GM20000 (cell line): ENCODE data around the gene AKT3.

Experiments
- DNase-seq: peaks from one replicate; pipeline ENCODE4 v3.0.0; 2012; ENCODE audit warnings: low spot score
- TF ChIP-seq, protein P1 (sequence below): IDR thresholded peaks from 2 replicates; pipeline ENCODE4 v1.5.1; 2012; ENCODE audit warnings: mild to moderate bottlenecking, control low read depth; ENCODE audit errors: extremely low read depth, missing control alignments

Gene AKT3

DNA sequence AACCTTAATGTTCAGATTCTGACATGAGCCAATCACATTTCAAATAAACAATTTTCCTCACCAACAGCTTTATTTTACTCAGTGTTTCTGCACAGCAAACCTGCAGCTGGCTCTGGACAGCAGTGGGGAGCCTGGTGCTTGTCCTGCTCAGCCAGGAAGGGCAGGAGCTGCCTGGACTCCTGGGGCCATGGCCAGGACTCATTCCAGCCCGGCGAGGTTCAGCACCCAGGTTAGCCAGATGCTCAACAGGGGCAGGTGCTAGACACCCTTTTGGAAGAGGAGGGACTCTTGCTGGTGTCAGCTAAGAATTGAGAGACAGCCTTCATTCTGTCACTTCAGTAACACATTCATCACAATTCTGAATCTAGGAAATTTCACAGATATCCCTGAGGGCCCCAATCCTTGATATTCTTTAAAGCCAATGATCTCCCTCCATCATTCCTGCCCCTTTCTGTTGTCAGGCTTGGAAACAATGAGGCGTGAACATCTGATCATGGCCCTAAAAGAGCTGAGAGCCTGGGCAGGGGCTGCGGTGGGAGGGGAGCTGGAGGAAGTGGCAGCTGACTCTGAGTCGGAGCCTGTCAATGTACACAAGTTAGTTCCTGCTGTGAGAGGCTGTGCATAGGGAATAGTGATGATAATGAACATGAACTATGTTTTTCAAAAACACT lies 342.9 kb downstream of the AKT3 start:
- TF ChIP-seq, protein P1, sequence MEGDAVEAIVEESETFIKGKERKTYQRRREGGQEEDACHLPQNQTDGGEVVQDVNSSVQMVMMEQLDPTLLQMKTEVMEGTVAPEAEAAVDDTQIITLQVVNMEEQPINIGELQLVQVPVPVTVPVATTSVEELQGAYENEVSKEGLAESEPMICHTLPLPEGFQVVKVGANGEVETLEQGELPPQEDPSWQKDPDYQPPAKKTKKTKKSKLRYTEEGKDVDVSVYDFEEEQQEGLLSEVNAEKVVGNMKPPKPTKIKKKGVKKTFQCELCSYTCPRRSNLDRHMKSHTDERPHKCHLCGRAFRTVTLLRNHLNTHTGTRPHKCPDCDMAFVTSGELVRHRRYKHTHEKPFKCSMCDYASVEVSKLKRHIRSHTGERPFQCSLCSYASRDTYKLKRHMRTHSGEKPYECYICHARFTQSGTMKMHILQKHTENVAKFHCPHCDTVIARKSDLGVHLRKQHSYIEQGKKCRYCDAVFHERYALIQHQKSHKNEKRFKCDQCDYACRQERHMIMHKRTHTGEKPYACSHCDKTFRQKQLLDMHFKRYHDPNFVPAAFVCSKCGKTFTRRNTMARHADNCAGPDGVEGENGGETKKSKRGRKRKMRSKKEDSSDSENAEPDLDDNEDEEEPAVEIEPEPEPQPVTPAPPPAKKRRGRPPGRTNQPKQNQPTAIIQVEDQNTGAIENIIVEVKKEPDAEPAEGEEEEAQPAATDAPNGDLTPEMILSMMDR = no peak
- DNase-seq = no peak

DNA sequence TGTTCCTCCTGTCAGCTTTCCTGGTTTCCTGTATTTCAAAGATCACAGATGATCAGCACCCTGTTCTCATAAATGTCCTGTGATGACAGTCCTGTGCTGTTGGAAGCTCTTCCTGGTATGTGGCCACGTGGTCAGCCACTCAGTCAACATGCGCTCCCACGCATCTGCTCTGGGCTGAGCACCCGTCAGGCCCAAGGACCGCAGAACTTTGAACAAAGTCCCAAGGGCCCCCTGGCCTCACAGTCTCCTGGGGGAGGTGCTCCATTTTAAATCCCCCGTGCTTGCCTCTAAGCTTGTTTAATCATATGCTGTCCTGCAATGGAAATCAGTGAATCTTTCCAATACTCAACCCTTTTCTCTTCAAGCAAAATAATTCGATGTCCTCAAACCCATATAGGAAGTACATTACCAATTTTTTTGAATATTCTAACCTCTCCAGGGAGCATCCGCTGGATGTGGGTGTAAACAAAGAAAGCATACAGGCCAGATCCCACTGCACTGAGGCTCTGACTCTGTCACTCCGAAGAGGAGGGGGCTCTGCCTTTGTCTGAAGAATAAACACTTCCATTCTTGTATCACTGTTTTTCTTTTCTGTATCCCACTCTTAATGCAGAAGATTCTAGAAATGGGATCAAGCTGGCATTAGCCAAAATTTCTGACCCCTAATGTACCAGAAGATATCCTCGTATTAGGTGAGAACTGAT lies 343.9 kb downstream of the AKT3 start:
- peak; percentile 55 for DNase-seq
- TF ChIP-seq, protein P1 = no peak

DNA sequence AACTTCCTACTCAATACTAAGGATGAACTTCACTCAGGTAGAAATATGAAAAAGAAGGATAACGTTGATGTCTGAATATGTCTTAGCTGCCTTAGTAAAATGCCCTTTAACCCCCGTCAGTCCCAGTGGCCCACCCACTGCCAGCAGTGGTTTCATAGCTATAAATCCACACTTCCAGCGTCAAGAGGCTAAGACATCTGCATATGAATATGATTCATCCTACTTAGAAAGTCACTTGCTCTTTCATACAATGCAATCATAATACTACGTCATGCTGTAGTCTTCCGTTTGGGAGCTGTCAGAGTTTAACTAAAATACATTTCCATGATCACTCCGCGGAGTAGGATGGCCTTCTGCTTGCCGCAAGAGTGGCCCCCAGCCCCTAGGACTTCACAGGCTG lies 346.9 kb downstream of the AKT3 start:
- no peak for DNase-seq
- TF ChIP-seq, protein P1 = no peak

DNA sequence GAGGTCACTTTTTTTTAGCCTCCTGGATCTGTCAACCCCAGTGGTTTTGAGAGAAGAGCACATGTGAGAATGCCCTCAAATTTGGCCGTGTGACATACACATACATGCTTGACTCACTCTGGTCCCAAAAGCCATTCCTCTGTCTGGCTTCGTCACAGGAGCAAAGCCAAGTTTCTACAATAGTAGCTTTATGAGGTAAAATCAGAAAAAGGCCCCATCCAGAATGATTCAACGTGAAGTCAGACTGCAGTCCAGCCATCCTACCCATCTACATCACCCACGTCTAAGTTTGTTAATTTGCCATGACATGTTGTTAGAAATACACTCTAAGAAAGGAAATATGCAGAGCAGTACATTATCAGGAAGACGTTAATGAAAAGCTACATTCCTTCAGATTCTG lies 349.0 kb downstream of the AKT3 start:
- TF ChIP-seq, protein P1 = no peak
- no peak for DNase-seq

DNA sequence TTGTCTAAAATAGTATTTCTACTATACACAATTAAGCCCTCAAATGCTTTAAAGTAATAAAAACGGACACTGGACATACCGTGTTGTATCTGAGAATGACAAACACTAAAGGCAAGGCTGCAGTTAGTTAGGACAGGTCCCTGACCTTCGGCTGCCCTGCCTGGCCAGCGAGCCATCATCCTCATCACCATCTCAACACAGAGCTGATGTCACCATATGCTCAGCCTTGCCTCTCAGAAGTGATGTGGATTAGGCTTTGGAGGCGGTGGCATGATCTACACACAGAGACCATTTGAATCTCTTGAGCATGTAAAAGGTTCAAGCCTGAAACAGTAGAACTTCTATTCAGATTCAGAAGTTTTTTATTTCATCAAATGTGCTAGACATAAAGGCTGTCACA lies 349.5 kb downstream of the AKT3 start:
- no peak for DNase-seq
- TF ChIP-seq, protein P1 = no peak

DNA sequence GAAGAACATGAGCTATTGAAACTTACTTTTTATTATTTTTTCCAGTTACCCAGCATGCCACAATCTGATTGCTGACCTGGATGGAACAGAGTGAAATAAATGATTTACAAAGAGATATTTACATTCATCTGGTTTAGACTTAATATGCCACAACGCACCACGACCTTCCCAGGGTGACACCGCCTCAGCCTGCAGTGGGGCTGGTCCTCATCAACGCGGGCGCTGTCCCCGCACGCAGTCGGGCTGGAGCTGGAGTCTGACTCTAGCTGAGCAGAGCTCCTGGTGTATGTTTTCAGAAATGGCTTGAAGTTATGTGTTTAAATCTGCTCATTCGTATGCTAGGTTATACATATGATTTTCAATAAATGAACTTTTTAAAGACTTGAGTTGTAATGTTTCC lies 350.3 kb downstream of the AKT3 start:
- TF ChIP-seq, protein P1 = no peak
- DNase-seq = no peak

DNA sequence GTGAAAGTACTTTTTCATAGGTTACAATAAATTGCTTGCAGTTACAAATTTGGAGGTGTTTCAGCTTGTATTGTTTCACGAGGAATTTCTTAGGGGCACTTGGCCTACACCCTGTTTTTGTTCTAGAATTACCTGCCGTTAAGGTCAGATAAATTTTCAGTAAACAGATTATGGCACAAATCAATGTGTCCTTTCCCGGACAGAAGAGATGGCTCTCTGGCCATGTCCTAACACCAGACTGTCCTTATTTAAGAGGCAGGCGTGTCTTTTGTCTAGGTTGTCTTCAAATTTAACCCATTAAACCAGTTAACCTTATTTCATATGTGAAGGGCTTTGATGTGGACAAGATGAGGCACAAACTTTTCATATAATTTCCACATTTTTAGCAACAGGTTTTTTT lies 350.8 kb downstream of the AKT3 start:
- DNase-seq = no peak
- TF ChIP-seq, protein P1 = no peak
